GM20431 (cell line): ENCODE results near the gene PRKACB.

Experiments
- in situ Hi-C: fragments of 300-500 bp; cut with MseI, MboI; formaldehyde crosslinking; loops from one replicate; pipeline ENCODE4 v1.15.0; 2020; ENCODE audit warnings: low sequenced_read_pairs; ENCODE audit not compliant: unreplicated experiment

The PRKACB gene

GRCh38 chr1:84148758-84149157 lies 4.7 kb downstream of the PRKACB start:
- in situ Hi-C loops = loop anchor here (25.0 kb wide), 2 partner anchors 289 to 614 kb away; no protein-coding TSS in a partner anchor

- in situ Hi-C loops = no loop called here
Observed at GRCh38 chr1:84152649-84153056, 8.6 kb downstream of the PRKACB start.

DNA sequence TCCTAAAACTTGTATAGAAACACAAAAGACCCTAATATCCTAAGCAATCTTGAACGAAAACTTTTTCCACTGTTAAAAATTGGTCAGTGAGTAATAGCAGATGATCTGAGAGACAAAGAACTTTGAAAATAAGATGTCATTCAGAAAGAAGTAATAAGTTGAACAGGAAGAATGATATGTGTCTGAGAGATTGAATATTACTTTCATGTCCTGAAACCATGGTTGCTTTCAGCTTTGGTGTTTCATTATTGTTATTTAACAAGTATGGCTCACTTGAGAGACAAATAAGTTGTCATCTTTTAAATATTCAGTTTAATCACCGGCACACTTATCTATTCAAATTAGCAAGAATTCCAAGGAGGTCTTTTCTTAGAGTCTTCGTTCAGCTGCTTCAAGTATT lies 11.4 kb downstream of the PRKACB start:
- in situ Hi-C loops = no loop called here

DNA sequence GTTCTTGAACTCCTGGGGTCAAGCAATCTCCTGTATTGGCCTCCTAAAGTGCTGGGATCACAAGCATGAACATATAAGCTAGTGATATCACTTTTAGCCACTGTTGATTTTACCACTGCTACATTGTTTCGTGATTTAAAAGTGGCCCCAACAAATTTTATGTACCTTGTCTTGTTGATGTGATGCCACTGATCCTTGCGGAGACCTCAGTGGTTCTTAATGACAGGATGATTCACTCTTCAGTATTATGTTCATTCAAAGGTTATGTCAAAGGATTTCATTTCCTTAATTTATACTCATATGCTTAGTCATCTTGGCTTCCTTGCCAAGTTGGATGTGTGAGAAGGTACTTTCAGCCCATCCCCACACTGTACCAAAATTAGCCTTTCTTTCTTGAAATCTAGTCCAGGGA lies 12.1 kb downstream of the PRKACB start:
- in situ Hi-C loops = no loop called here

DNA sequence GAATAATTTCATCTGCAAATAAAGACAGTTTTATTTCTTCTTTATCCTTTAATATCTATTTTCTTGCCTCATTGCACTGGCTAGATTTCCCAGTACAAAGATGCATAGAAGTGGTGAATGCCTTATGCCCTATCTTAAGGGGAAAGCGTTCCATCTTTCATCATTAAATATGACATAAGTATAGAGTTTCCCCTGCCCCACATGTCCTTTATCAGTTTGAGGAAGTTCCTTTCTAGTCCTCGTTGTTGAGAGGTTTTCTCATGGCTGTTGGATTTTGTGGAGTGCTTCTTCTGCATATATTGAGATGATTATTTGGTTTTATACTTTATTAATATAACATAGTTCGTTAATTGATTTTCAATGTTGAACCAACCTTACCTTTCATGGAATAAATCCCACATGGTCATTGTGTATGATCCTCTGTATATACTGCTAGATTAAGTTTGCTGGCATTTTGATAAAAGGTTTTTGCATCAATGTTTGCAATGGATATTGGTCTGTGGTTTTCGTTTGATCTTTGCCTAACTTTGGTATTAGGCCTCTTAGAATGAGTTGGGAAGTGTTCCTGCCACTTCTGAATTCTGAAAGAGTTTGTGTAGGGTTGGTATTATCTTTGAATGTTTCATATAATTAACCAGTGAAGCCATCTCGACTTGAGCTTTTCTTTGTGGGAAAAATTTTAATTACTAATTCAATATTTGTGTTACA lies 15.6 kb downstream of the PRKACB start:
- in situ Hi-C loops = no loop called here

GRCh38 chr1:84162295-84162694 lies 18.2 kb downstream of the PRKACB start:
- in situ Hi-C loops = no loop called here

GRCh38 chr1:84163123-84163931 lies 19.3 kb downstream of the PRKACB start:
- in situ Hi-C loops = no loop called here

- in situ Hi-C loops = no loop called here
Observed at GRCh38 chr1:84164161-84164560, 20.1 kb downstream of the PRKACB start.

- in situ Hi-C loops = no loop called here
Observed at GRCh38 chr1:84164567-84165021, 20.5 kb downstream of the PRKACB start.

DNA sequence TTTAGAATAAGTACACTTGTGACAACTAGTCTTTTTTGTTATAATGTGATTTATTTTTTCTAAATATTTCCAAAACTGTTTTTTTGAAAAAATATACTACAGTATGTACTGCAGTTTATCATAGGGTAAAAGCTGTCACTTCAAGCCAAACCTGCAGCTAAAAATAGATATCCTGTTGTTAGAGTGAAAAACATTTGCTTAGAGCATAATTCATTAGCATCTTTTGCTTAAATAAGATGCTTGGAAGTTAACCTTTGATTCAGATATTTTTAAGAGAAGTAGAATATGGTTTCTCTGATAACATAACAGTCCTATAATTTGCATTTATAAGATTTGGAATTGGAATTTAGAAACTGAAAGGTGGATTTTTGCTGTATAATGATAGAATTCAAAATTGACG lies 21.5 kb downstream of the PRKACB start:
- in situ Hi-C loops = no loop called here

DNA sequence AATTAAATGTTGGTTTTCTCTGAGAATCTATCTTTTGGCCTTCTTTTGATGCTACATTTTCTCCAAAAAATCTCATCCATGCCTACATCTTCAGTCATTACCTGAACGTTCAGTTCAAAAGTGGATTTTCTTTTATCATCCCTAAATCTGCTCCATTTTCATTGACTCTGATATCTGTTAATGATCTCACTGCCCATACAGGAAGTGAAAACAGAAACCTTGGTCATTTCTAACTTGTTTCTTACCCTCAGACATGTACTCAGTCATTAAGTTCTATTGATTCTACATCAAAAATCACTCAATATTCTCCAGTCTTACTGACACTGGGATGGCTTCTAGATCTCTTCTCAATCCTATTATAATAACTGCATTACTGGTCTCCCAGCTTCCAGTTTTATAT lies 22.7 kb downstream of the PRKACB start:
- in situ Hi-C loops = no loop called here

GRCh38 chr1:84168783-84169182 lies 24.7 kb downstream of the PRKACB start:
- in situ Hi-C loops = no loop called here

GRCh38 chr1:84170171-84170570 lies 26.1 kb downstream of the PRKACB start:
- in situ Hi-C loops = no loop called here

- in situ Hi-C loops = no loop called here
Observed at GRCh38 chr1:84171481-84171880, 27.4 kb downstream of the PRKACB start.

DNA sequence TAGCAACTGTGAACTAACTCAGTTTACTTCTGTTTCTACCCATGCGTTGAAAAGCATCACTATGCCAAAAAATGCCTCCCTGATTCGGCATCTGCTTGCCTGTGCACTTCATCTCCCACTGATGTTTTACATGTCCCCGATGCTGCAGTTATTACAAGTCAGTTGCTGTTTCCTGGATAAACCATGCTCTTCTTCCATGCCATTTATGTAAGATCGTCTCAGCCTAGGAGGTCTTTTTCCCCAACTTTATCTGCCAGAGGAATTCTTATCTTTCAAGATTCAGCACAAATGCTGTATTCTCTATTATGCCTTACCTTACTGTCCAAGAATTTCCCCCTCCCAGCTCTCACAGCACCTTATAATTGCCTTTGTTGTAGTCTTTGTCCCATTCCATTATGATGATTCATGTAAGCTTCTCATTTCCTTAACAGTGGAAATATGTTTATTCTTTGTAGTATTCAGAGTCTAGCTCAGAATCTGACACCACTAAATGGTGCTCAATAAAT lies 30.0 kb downstream of the PRKACB start:
- in situ Hi-C loops = no loop called here

GRCh38 chr1:84181350-84182005 lies 37.4 kb downstream of the PRKACB start:
- in situ Hi-C loops = no loop called here

- in situ Hi-C loops = no loop called here
Observed at GRCh38 chr1:84190455-84190854, 46.4 kb downstream of the PRKACB start.

- in situ Hi-C loops = no loop called here
Observed at GRCh38 chr1:84192681-84193080, 48.6 kb downstream of the PRKACB start.

DNA sequence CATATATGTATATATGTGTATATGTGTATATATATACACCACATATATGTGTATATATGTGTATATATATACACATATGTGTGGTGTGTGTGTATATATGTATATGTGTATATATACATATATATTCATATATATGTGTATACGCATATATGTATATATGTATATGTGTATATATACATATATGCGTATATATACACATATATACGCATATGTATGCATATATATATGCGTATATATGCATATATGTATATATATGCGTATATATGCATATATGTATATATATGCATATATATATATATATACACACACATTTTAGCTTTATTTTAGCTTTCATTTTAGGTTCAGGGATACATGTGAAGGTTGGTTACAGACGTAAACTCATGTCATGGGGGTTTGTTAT lies 54.8 kb downstream of the PRKACB start:
- in situ Hi-C loops = no loop called here

DNA sequence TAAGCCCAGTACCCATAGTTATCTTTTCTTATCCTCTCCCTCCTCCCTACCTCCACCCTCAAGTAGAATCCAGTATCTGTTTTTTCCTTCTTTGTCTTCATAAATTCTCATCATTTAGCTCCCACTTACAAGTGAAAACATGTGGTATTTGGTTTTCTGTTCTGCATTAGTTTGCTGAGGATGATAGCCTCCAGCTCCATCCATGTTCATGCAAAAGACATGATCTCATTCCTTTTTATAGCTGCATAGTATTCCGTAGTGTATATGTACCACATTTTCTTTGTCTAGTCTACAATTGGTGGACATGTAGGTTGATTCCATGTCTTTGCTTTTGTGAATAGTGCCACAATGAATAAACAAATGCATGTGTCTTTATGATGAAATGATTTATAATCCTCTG lies 55.2 kb downstream of the PRKACB start:
- in situ Hi-C loops = no loop called here

DNA sequence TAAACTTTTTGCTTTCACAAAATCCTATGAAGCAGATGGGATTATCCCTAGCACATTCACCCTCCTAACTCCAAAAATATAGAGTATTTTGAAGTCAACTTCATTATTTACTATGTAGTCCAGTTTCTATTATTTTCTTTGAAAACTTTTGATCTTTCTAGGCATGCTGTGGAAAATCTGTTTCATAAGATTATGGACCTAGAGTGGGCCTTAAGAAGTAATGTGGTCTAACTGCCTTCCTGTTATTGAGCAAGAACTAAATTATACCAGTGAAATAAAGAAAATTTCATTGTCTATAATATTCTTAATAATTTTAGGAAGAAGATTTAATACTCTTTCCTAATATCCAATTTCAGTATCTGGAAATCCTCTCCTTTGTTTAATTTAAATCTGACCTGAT lies 58.1 kb downstream of the PRKACB start:
- in situ Hi-C loops = no loop called here
